Measurements from ENCODE around the gene PDE1C. TPM values are rescaled to one million over a fixed set of nuclear protein-coding genes. Genes with fewer than 3 reads are reported as not detected.

PDE1C gene
- 0.18 and 0.86 TPM in 2 replicates for total RNA-seq

DNA sequence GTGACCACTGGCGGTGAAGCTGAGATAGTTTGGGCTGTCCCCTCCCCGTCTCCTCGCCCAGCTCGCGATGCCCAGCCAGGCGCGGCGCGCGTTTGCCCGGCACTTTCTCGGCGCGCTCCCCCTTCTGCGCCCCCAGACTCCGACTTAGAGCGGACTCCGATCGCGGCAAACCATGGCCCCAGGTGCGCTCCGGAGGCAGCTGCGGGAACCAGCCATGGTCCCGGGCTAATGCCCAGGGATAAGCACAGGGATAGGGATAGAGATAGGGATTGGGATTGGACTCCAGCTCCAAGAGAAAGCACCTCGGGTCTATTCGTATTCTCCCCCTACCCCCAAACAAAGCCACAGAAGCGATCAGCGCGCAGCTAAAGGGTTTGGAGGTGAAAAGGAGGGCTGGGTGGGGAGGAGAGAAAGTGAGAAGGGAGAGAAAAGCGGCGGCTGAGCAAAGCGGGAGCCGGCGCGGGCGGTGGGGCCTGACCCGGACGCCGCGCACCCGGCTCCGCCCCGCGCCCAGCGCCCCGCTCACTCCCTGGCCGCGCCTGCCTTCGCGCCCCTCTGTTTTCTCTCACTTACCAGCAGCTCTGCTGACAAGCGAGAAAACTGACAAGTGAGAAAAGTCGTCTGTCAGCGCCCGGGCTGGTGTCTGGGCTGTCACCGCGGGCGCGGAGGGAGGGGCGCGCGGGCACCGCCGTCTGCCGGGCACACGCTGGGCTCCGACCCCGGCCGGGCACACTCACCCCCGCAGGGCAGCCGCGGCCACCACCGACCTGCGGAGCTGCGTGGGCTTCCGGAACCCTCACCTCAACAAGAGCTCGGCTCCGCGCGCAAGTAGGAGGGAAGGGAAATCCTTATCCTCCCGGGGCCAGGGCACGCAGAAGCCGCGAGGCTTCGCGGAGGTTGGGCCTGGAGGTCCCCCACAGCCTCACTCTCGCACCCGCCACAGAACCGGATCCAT lies at the start of gene PDE1C:
Gene PDE1C, minus strand, starts transcription at position 2 of the 955 bp plus-strand sequence.

